Esophagus muscularis mucosa (tissue), 4 donors: ENCODE measurements around the gene GFRA4. TPM values are rescaled to one million over a fixed set of nuclear protein-coding genes. Genes with fewer than 3 reads are reported as not detected.
A peak's percentile ranks its signal among the peaks of the same experiment; 100 is the strongest.

Experiments
- DNase-seq: peaks from one replicate; pipeline ENCODE4 v3.0.0-alpha.2; 2017; ENCODE audit errors: extremely low spot score
- H3K27ac ChIP-seq, 4 donors: fragments of 200-600 bp; sonication (generic); replicated peaks in 1 of 4; 1 replicate in 3 of 4; 2 replicates in 1 of 4; pipeline ENCODE4 v1.5.1; 2016 to 2019; ENCODE audit warnings: mild to moderate bottlenecking in 1 of 4
- H3K27me3 ChIP-seq, 4 donors: fragments of 200-600 bp; sonication (generic); one replicate each; pipeline versions ENCODE4 v1.5.1 to v1.6.0; 2016 to 2019
- H3K36me3 ChIP-seq, 4 donors: fragments of 200-600 bp; sonication (generic); one replicate each; pipeline ENCODE4 v1.5.1; 2016 to 2019
- H3K4me1 ChIP-seq, 4 donors: fragments of 200-600 bp; sonication (generic); one replicate each; pipeline ENCODE4 v1.5.1; 2016 to 2019
- H3K4me3 ChIP-seq, 4 donors: fragments of 200-600 bp; sonication (generic); 1 replicate in 2 of 4; 2 replicates in 2 of 4; pipeline ENCODE4 v1.5.1; 2016 to 2019; ENCODE audit warnings: mild to moderate bottlenecking in 4 of 4, moderate library complexity in 1 of 4
- H3K9me3 ChIP-seq, 4 donors: fragments of 200-600 bp; sonication (generic); 1 replicate in 3 of 4; 2 replicates in 1 of 4; pipeline ENCODE4 v1.5.1; 2016 to 2019
- EP300 ChIP-seq: sonication (generic); formaldehyde crosslinking; IDR thresholded peaks from one replicate; pipeline ENCODE4 v1.6.1; 2017; ENCODE audit warnings: antibody characterized with exemption
- POLR2A ChIP-seq: fragments of 450-650 bp; IDR thresholded peaks from one replicate; pipeline ENCODE4 v1.6.1; 2017; ENCODE audit warnings: antibody characterized with exemption, moderate library complexity, mild to moderate bottlenecking, low read depth
- POLR2AphosphoS5 ChIP-seq, 2 donors: sonication (generic); formaldehyde crosslinking; IDR thresholded peaks; one replicate each; pipeline ENCODE4 v1.6.1; 2017; ENCODE audit warnings: antibody characterized with exemption in 2 of 2
- WGBS: methylation state at CpG from one replicate; pipeline ENCODE4 v1.1.5; 2018; 5-methylcytosine and 5-hydroxymethylcytosine counted together
- intact Hi-C: fragments of 100-400 bp; cut with DNase I; formaldehyde crosslinking; loops from one replicate; pipeline ENCODE4 v1.15.1; 2023
- total RNA-seq, 4 donors: library from RNA; depleted of rRNA; stranded (reverse); fragments of >200 nt; gene quantifications; one replicate each; pipeline versions ENCODE4 v1.1.0 to v1.2.1, GENCODE V29; 2016
- TF ChIP-seq, protein P1 (sequence below), 3 experiments: fragments of 200-600 bp in 2 of 3; fragments of 450-650 bp in 1 of 3; sonication (generic) in 2 of 3; IDR thresholded peaks; one replicate each; pipeline ENCODE4 v1.5.1; 2017 to 2019; ENCODE audit warnings: antibody characterized with exemption in 3 of 3, mild to moderate bottlenecking in 2 of 3, moderate library complexity in 1 of 3

The GFRA4 gene
- total RNA-seq, 4 donors from 2014 or later = not detected

DNA sequence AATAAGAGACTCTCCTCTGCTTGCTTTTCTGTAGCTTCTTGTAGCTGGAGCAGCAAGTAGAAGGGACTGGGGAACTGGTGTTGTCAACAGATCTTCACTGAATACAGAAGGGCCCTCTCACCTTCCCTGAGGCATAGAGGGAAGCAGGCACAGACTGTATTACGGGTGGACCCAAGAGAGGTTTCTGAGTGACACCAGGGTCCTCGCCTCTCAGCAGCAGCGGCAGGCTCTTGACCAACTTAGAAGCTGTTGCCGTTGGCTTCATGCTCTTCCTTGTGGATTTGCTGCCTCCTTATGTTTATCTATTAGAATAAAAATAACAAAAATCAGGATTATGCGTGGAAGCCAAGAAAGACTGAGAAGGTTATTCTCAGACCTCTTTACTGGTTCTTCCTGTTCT lies 31.7 kb downstream of the GFRA4 start:
- no peaks in the 10 kb centered on the region for H3K27me3 ChIP-seq
- intact Hi-C loops = no loop called here
- DNase-seq = no peak
- H3K4me3 ChIP-seq = no peak overlapping the region
- H3K9me3 ChIP-seq = no peaks in the 10 kb centered on the region
- H3K4me1 ChIP-seq = no peaks in the 10 kb centered on the region
- H3K27ac ChIP-seq = no peak overlapping the region
- TF ChIP-seq, protein P1, sequence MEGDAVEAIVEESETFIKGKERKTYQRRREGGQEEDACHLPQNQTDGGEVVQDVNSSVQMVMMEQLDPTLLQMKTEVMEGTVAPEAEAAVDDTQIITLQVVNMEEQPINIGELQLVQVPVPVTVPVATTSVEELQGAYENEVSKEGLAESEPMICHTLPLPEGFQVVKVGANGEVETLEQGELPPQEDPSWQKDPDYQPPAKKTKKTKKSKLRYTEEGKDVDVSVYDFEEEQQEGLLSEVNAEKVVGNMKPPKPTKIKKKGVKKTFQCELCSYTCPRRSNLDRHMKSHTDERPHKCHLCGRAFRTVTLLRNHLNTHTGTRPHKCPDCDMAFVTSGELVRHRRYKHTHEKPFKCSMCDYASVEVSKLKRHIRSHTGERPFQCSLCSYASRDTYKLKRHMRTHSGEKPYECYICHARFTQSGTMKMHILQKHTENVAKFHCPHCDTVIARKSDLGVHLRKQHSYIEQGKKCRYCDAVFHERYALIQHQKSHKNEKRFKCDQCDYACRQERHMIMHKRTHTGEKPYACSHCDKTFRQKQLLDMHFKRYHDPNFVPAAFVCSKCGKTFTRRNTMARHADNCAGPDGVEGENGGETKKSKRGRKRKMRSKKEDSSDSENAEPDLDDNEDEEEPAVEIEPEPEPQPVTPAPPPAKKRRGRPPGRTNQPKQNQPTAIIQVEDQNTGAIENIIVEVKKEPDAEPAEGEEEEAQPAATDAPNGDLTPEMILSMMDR (IDR thresholded peaks at IDR 0.05) = no peak
- no peak for TF ChIP-seq POLR2AphosphoS5 (IDR thresholded peaks at IDR 0.05)
- TF ChIP-seq POLR2A = no peak
- TF ChIP-seq EP300 = no peak
- WGBS = 71% methylated on average over 5 of the region's 5 CpGs
- H3K36me3 ChIP-seq = peaks cover 5 to 55% (median 28%) of the 10 kb centered on the region in 4 donors

DNA sequence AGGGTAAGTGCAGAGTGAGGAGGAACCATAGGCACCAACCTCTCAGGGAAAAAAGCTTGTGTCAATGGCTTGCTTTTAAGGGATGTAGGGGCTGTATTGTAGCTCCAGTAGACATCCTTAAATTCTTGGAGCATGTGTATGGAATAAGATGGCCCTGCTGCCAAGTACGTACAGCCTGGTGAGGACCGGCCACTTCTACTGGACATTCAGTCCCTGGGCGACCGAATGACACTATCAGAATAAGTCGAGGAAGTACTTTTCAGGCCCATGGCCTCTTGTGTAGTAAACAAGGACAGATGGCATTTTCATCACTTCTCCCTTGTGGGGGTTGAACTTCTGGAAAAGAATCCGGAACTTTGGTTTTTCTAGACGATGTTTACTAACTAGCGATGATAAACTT lies 32.8 kb downstream of the GFRA4 start:
- peaks cover 5 to 58% (median 28%) of the 10 kb centered on the region in 4 donors for H3K36me3 ChIP-seq
- WGBS = 86% methylated on average over 8 of the region's 8 CpGs
- intact Hi-C loops = no loop called here

DNA sequence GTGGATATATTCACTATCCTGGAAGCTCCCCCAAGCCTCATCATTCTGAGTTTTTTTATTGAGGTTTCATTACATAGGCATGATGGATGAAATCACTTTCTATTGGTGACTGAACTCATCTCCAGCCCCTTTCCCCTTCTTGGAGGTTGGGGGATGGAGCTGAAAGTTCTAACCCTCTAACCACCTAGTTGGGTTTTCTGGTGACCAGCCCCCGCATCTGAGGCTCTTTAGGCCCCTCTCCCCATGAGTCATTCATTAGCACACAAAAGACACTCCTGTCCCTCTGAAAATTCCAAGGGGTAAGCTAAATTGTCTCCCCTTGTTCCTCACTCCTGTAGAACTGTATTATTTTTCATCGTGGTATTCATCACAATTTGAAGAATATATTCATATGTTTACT lies 33.3 kb downstream of the GFRA4 start:
- Histone ChIP-seq H3K4me1 (no peaks in the 10 kb centered on the region), H3K9me3 (no peaks in the 10 kb centered on the region), H3K27ac (no peak overlapping the region), H3K27me3 (no peaks in the 10 kb centered on the region), H3K36me3 (peaks cover 5 to 62% (median 28%) of the 10 kb centered on the region in 4 donors), H3K4me3 (no peak overlapping the region)
- WGBS = 94% methylated on average over 2 of the region's 2 CpGs
- no peak for DNase-seq
- TF ChIP-seq POLR2A (no peak), EP300 (no peak), POLR2AphosphoS5 (IDR thresholded peaks at IDR 0.05) (no peak)
- TF ChIP-seq, protein P1 (IDR thresholded peaks at IDR 0.05) = no peak
- intact Hi-C loops = no loop called here

More for the DNA sequence above, 32.8 kb downstream of the GFRA4 start:
- no peaks in the 10 kb centered on the region for H3K9me3 ChIP-seq
- no peaks in the 10 kb centered on the region for H3K27me3 ChIP-seq
- no peak overlapping the region for H3K4me3 ChIP-seq
- no peaks in the 10 kb centered on the region for H3K4me1 ChIP-seq
- TF ChIP-seq, protein P1 (IDR thresholded peaks at IDR 0.05) = no peak
- TF ChIP-seq POLR2A (no peak), EP300 (no peak), POLR2AphosphoS5 (IDR thresholded peaks at IDR 0.05) (no peak)
- DNase-seq = no peak
- H3K27ac ChIP-seq = no peak overlapping the region

DNA sequence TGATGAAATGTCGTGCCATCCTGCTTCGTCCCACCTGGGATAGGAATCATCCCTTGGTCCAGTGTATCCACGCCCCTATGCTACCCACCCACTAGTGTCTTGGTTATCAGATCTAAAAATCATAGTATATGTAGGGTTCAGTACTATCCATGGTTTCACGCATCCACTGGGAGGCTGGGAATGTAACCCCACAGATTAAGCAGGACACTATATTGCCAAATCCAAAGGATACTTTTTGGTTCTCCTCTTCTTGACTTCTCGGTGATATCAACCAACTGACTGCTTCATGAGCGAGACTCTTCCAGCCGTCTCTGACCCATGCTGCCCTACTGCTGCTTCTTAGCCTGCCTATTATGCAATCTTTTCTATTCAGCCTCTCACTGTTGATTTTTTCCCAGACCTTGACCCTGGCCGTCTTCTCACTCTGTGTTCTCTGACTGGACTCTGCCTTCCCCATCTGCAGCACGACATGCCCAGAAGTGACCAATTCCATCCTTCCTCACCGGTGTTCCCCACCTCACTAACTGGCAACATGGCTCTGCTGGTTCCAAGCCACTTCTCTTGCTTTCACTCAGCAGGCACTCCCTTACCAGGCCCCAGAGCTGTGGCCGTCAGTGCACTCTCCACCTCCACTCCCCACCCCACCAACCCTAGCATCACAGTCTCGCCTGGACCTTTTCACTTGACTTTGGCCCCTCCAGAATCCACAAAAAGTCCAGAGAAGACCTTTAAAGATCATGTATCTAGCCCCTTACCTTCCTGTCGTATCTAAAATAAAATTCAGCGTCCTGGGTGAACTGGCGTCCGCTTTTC lies 34.5 kb downstream of the GFRA4 start:
- H3K36me3 ChIP-seq = peaks cover 5 to 64% (median 28%) of the 10 kb centered on the region in 4 donors
- no peak overlapping the region for H3K27ac ChIP-seq
- DNase-seq = peak; percentile 14
- no peaks in the 10 kb centered on the region for H3K27me3 ChIP-seq
- intact Hi-C loops = no loop called here
- 91% methylated on average over 16 of the region's 16 CpGs for WGBS
- H3K4me3 ChIP-seq = no peak overlapping the region
- TF ChIP-seq EP300 (no peak), POLR2AphosphoS5 (IDR thresholded peaks at IDR 0.05) (no peak), POLR2A (no peak)
- TF ChIP-seq, protein P1 (IDR thresholded peaks at IDR 0.05) = no peak
- no peaks in the 10 kb centered on the region for H3K4me1 ChIP-seq
- no peaks in the 10 kb centered on the region for H3K9me3 ChIP-seq
